IMR-90 (cell line): ENCODE data around the gene JAKMIP1. TPM values are rescaled to one million over a fixed set of nuclear protein-coding genes. Genes with fewer than 3 reads are reported as not detected.

Experiments
- ATAC-seq: fragments of 200-7000 bp; cut with Tn5 transposase; 2 replicates; pipeline ENCODE4 v1.9.1; 2020; ENCODE audit warnings: low read depth, mild to moderate bottlenecking, moderate library complexity
- BruUV-seq: library from RNA; stranded (reverse); fragments of 400-500 nt; replicated peaks from 2 replicates; lab custom pipeline; 2021; lab: Mats Ljungman, UMichigan
- CTCF ChIA-PET: fragments of 300-600 bp; formaldehyde crosslinking; extraction: SDS; loops from one replicate; lab custom pipeline; 2021; ENCODE audit warnings: antibody characterized with exemption; lab: Yijun Ruan, JAX
- POLR2A ChIA-PET: fragments of 300-600 bp; sonication (Branson Sonifier 250); formaldehyde crosslinking; loops from one replicate; lab custom pipeline; 2022; ENCODE audit warnings: antibody characterized with exemption; ENCODE audit not compliant: unreplicated experiment; lab: Charles Lee
- DNase-seq: peaks from one replicate; pipeline ENCODE4 v3.0.0; 2013
- H2AFZ ChIP-seq: replicated peaks from 2 replicates; pipeline ENCODE3; 2013; ENCODE audit warnings: low read length, mild to moderate bottlenecking; ENCODE audit not compliant: poor library complexity
- H2AK5ac ChIP-seq: 2 replicates; pipeline ENCODE4 v1.6.1; 2013; ENCODE audit warnings: low read depth, low read length, inconsistent platforms
- H2AK9ac ChIP-seq: replicated peaks from 2 replicates; pipeline ENCODE3; 2013; ENCODE audit warnings: mild to moderate bottlenecking, low read depth, low read length, moderate library complexity; ENCODE audit not compliant: poor library complexity
- H2BK120ac ChIP-seq: 2 replicates; pipeline ENCODE4 v1.6.1; 2013; ENCODE audit warnings: low read depth, low read length, inconsistent platforms
- H2BK15ac ChIP-seq: 3 replicates; pipeline ENCODE4 v1.6.1; 2013; ENCODE audit warnings: low read depth, low read length, inconsistent platforms
- H2BK20ac ChIP-seq: 2 replicates; pipeline ENCODE4 v1.6.1; 2013; ENCODE audit warnings: low read depth, mild to moderate bottlenecking, inconsistent platforms, low read length, moderate library complexity
- H2BK5ac ChIP-seq: 2 replicates; pipeline ENCODE4 v1.6.1; 2013; ENCODE audit warnings: mild to moderate bottlenecking, low read depth, low read length, inconsistent platforms; ENCODE audit not compliant: poor library complexity, severe bottlenecking
- H3K14ac ChIP-seq: replicated peaks from 2 replicates; pipeline ENCODE4 v1.6.1; 2013; ENCODE audit warnings: low read depth, low read length, inconsistent platforms
- H3K18ac ChIP-seq: 2 replicates; pipeline ENCODE4 v1.6.1; 2013; ENCODE audit warnings: low read depth, low read length, control low read depth
- H3K23ac ChIP-seq: 2 replicates; pipeline ENCODE4 v1.6.1; 2013; ENCODE audit warnings: low read depth, low read length, inconsistent platforms
- H3K27ac ChIP-seq: 2 replicates; pipeline ENCODE4 v1.5.1; 2013; ENCODE audit warnings: mild to moderate bottlenecking, control low read depth, low read length; ENCODE audit not compliant: insufficient read depth
- H3K27me3 ChIP-seq: 2 replicates; pipeline ENCODE4 v1.6.1; 2013; ENCODE audit warnings: low read length; ENCODE audit not compliant: control insufficient read depth, insufficient read depth
- H3K36me3 ChIP-seq: 2 replicates; pipeline ENCODE4 v1.6.1; 2013; ENCODE audit warnings: low read length, mixed read lengths; ENCODE audit not compliant: control insufficient read depth, insufficient read depth
- H3K4ac ChIP-seq: 2 replicates; pipeline ENCODE4 v1.6.1; 2013; ENCODE audit warnings: low read depth, low read length, inconsistent platforms
- H3K4me1 ChIP-seq: 2 replicates; pipeline ENCODE4 v1.6.1; 2013; ENCODE audit warnings: low read length, mixed read lengths; ENCODE audit not compliant: control insufficient read depth, insufficient read depth
- H3K4me2 ChIP-seq: 2 replicates; pipeline ENCODE4 v1.6.1; 2013; ENCODE audit warnings: low read depth, mild to moderate bottlenecking, control low read depth, low read length, moderate library complexity
- H3K4me3 ChIP-seq: 2 replicates; pipeline ENCODE4 v1.5.1; 2013; ENCODE audit warnings: low read depth, mild to moderate bottlenecking, control low read depth, low read length, moderate library complexity; ENCODE audit not compliant: insufficient read depth
- H3K56ac ChIP-seq: 2 replicates; pipeline ENCODE4 v1.6.1; 2013; ENCODE audit warnings: low read length, inconsistent platforms; ENCODE audit not compliant: insufficient read depth; ENCODE audit errors: extremely low read depth
- H3K79me1 ChIP-seq, 2 experiments: 2 replicates each; pipeline ENCODE4 v1.6.1; 2013; ENCODE audit warnings: low read length in 2 of 2, inconsistent platforms in 1 of 2, low read depth in 1 of 2
- H3K9ac ChIP-seq: 2 replicates; pipeline ENCODE4 v1.6.1; 2013; ENCODE audit warnings: low read depth, low read length, control low read depth
- H3K9me1 ChIP-seq: 2 replicates; pipeline ENCODE4 v1.6.1; 2013; ENCODE audit warnings: low read length, inconsistent platforms; ENCODE audit not compliant: insufficient read depth
- H3K9me3 ChIP-seq: 2 replicates; pipeline ENCODE4 v1.6.1; 2013; ENCODE audit warnings: low read length; ENCODE audit not compliant: control insufficient read depth, insufficient read depth
- H4K20me1 ChIP-seq: 2 replicates; pipeline ENCODE4 v1.6.1; 2013; ENCODE audit warnings: low read length, inconsistent platforms; ENCODE audit not compliant: insufficient read depth
- H4K5ac ChIP-seq: 2 replicates; pipeline ENCODE4 v1.6.1; 2013; ENCODE audit warnings: mild to moderate bottlenecking, low read depth, low read length, control low read depth
- H4K8ac ChIP-seq, 2 experiments: 2 replicates each; pipeline ENCODE4 v1.6.1; 2013; ENCODE audit warnings: low read depth in 2 of 2, low read length in 2 of 2, control low read depth in 1 of 2, inconsistent platforms in 1 of 2
- H4K91ac ChIP-seq: 2 replicates; pipeline ENCODE4 v1.6.1; 2013; ENCODE audit warnings: low read depth, low read length, inconsistent platforms; ENCODE audit not compliant: insufficient read depth
- BHLHE40 ChIP-seq: fragments of 150-350 bp; IDR thresholded peaks from 2 replicates; pipeline ENCODE4 v1.6.1; 2016; ENCODE audit warnings: mild to moderate bottlenecking, low read depth, low read length
- CEBPB ChIP-seq: IDR thresholded peaks from 2 replicates; pipeline ENCODE4 v1.6.1; 2012; ENCODE audit warnings: low read depth, low read length, improper control_type of control experiment
- CHD1 ChIP-seq: IDR thresholded peaks from 2 replicates; pipeline ENCODE4 v1.6.1; 2012; ENCODE audit warnings: low read depth, low read length, improper control_type of control experiment
- CTCF ChIP-seq: conservative IDR thresholded peaks from 2 replicates; pipeline ENCODE4 v1.5.1; 2012; ENCODE audit warnings: mild to moderate bottlenecking, low read depth, low read length, improper control_type of control experiment
- ELK1 ChIP-seq: fragments of 150-350 bp; IDR thresholded peaks from 2 replicates; pipeline ENCODE4 v1.6.1; 2016; ENCODE audit warnings: low read depth, mild to moderate bottlenecking, low read length, moderate library complexity, borderline replicate concordance
- FOS ChIP-seq: fragments of 150-350 bp; IDR thresholded peaks from 2 replicates; pipeline ENCODE4 v1.6.1; 2016; ENCODE audit warnings: low read depth, low read length
- MAFK ChIP-seq: IDR thresholded peaks from 2 replicates; pipeline ENCODE4 v1.6.1; 2012; ENCODE audit warnings: low read depth, low read length, improper control_type of control experiment
- MAZ ChIP-seq: IDR thresholded peaks from 2 replicates; pipeline ENCODE4 v1.6.1; 2012; ENCODE audit warnings: low read depth, mild to moderate bottlenecking, low read length, improper control_type of control experiment, moderate library complexity, borderline replicate concordance
- MXI1 ChIP-seq: IDR thresholded peaks from 2 replicates; pipeline ENCODE4 v1.6.1; 2012; ENCODE audit warnings: low read depth, mild to moderate bottlenecking, low read length, moderate library complexity, borderline replicate concordance
- NFE2L2 ChIP-seq: fragments of 150-350 bp; IDR thresholded peaks from 2 replicates; pipeline ENCODE4 v1.6.1; 2016; ENCODE audit warnings: low read depth, mild to moderate bottlenecking, low read length
- POLR2A ChIP-seq: IDR thresholded peaks from 2 replicates; pipeline ENCODE4 v1.6.1; 2012; ENCODE audit warnings: mild to moderate bottlenecking, low read depth, low read length
- RCOR1 ChIP-seq: IDR thresholded peaks from 2 replicates; pipeline ENCODE4 v1.6.1; 2012; ENCODE audit warnings: mild to moderate bottlenecking, low read length, improper control_type of control experiment; ENCODE audit not compliant: insufficient replicate concordance
- RFX5 ChIP-seq: IDR thresholded peaks from 2 replicates; pipeline ENCODE4 v1.8.0; 2012; ENCODE audit warnings: low read depth, mild to moderate bottlenecking, low read length, moderate library complexity
- SMC3 ChIP-seq: fragments of 150-350 bp; IDR thresholded peaks from 2 replicates; pipeline ENCODE4 v1.6.1; 2016; ENCODE audit warnings: low read depth, mild to moderate bottlenecking, antibody characterized with exemption, low read length, moderate library complexity
- USF2 ChIP-seq: fragments of 150-350 bp; IDR thresholded peaks from 2 replicates; pipeline ENCODE4 v1.6.1; 2017; ENCODE audit warnings: mild to moderate bottlenecking, antibody characterized with exemption, low read length, low read depth
- WGBS, 2 experiments: methylation state at CpG; one replicate each; pipeline versions ENCODE4 v1.1.5 to v1.1.7; 2013; ENCODE audit warnings: missing lambda C conversion rate in 2 of 2; ENCODE audit not compliant: insufficient read length in 1 of 2; ENCODE audit errors: extremely low coverage in 2 of 2; 5-methylcytosine and 5-hydroxymethylcytosine counted together
- dilution Hi-C: fragments of 300-500 bp; cut with HindIII; formaldehyde crosslinking; loops from one replicate; pipeline ENCODE4 v1.14.3; 2018; ENCODE audit warnings: low sequenced_read_pairs; ENCODE audit not compliant: unreplicated experiment
- in situ Hi-C: fragments of 300-500 bp; cut with MboI; formaldehyde crosslinking; loops from 3 replicates; pipeline ENCODE4 v1.14.3; 2019; ENCODE audit warnings: low sequenced_read_pairs, inconsistent platforms, mixed read lengths
- intact Hi-C: fragments of 100-400 bp; cut with micrococcal nuclease; formaldehyde crosslinking; loops from 2 replicates; pipeline ENCODE4 v1.10.0; 2022
- polyA plus RNA-seq, 3 experiments: library from polyadenylated mRNA; depleted of rRNA; stranded (reverse); fragments of >200 nt; gene quantifications; 2 replicates each; pipeline ENCODE4 v1.2.3, GENCODE V29; 2012; ENCODE audit warnings: low replicate concordance in 1 of 3
- total RNA-seq: library from RNA; depleted of rRNA; stranded (reverse); fragments of >200 nt; gene quantifications from 2 replicates; pipeline ENCODE4 v1.2.3, GENCODE V29; 2012

The JAKMIP1 gene
- total and polyA plus RNA-seq, 2 of the 4 experiments (the other 2 are of a cell fraction), result not detected

DNA sequence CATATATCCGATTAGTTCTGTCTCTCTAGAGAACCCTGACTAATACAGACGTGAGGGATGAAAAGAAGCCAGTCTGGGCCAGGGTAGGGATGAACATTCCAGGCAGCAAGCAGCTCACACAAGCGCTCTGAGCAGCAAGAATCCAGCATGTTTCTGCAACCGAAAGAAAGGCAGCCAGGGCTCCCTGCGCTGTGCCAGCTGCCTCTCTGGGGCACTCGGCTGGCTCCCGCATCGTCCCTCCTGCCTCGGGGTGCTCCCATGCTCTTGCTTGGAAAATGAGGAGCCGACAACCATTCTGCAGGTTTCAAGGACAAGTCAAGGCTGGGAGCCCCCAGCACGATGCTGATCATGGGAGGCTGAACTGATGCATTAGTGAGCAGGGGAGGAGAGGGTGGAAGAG is 7.0 kb downstream of the JAKMIP1 start:
- H3K18ac ChIP-seq, result no peak overlapping the region
- ChIA-PET POLR2A (no interaction called here), CTCF (no interaction called here)
- ATAC-seq (no peak), DNase-seq (no peak)
- no peaks in the 10 kb centered on the region for H3K4me1 ChIP-seq
- whole genome bisulfite sequencing, 2 experiments, result 60% methylated on average over 8 of the region's 11 CpGs; no CpG with 5 or more reads in 1 of the 2 experiments
- H3K79me1 ChIP-seq, result no peaks in the 10 kb centered on the region
- H3K9me3 ChIP-seq, result no peaks in the 10 kb centered on the region
- H3K14ac ChIP-seq, result no peak overlapping the region
- H3K27me3 ChIP-seq, result peaks cover 19% of the 10 kb centered on the region; the same call in 1 of the 2 replicates
- TF ChIP-seq RCOR1 (no peak), MAFK (no peak), BHLHE40 (no peak), USF2 (no peak), CEBPB (no peak), ELK1 (no peak), CHD1 (no peak), RFX5 (no peak), SMC3 (no peak), POLR2A (no peak), MXI1 (no peak), FOS (no peak), MAZ (no peak), NFE2L2 (no peak), CTCF (no peak)
- no peak overlapping the region for H2BK120ac ChIP-seq
- H2AFZ ChIP-seq, result no peak overlapping the region
- no peak overlapping the region for H2BK15ac ChIP-seq
- H2AK9ac ChIP-seq, result no peak overlapping the region
- in situ Hi-C loops (no loop called here), dilution Hi-C loops (no loop called here), intact Hi-C loops (no loop called here)
- H3K4me2 ChIP-seq, result no peak overlapping the region
- H2AK5ac ChIP-seq, result no peak overlapping the region
- no peak overlapping the region for H3K4ac ChIP-seq
- no peak overlapping the region for H4K5ac ChIP-seq
- H3K9ac ChIP-seq, result no peak overlapping the region
- no peak overlapping the region for H3K27ac ChIP-seq
- H3K23ac ChIP-seq, result no peak overlapping the region
- no peaks in the 10 kb centered on the region for H4K20me1 ChIP-seq
- no peak overlapping the region for H2BK20ac ChIP-seq
- H3K9me1 ChIP-seq, result no peaks in the 10 kb centered on the region
- BruUV-seq, result no TSS peak
- no peaks in the 10 kb centered on the region for H3K36me3 ChIP-seq
- H4K8ac ChIP-seq, result no peak overlapping the region
- no peak overlapping the region for H2BK5ac ChIP-seq
- H3K4me3 ChIP-seq, result no peak overlapping the region
- H4K91ac ChIP-seq, result no peak overlapping the region
- H3K56ac ChIP-seq, result no peak overlapping the region
